Measurements from ENCODE around the gene GAS1. TPM values are rescaled to one million over a fixed set of nuclear protein-coding genes. Genes with fewer than 3 reads are reported as not detected.

GAS1 gene
- total RNA-seq, 4 donors from 2014 or later = 4.8 to 36.2 (median 11.3) TPM

DNA sequence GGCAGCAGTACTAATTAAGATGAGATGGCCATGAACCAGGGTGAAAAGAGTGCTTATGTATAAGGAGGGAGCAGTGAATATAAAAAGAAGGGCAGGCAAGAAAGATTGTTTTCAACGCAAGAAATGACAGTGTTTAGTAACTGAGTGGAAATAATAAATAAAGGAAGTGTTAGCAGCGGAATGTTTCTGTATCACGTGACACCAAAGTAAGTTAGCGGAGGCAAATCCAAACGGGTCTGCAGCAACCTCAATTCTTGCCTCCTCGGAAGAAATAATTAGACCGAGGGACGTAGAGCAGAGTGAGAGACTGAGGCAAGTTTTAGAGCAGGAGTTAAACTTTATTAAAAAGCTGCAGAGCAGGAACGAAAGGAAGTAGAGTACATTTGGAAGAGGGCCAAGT lies 15.4 kb upstream of the GAS1 start:
- Histone ChIP-seq H3K27me3 (peaks cover 10% of the 10 kb centered on the region), H3K27ac (no peak overlapping the region), H3K9me3 (no peaks in the 10 kb centered on the region), H3K4me3 (no peak overlapping the region), H3K36me3 (no peaks in the 10 kb centered on the region), H3K4me1 (peaks cover 0 to 14% (median 4%) of the 10 kb centered on the region in 4 donors)
- intact Hi-C loops (cut with DNase I; ENCODE audit: low total_unique reads) (no loop called here), in situ Hi-C loops (cut with MboI; ENCODE audit: low pct_ligation_motif_present in 1 of 4, low pct_unique_long_range_greater_than_20kb in 1 of 4, low sequenced_read_pairs in 3 of 4) (loop anchor here in 1 of 4 donors (25.0 kb wide), 1 partner anchor 350 kb away; no protein-coding TSS in a partner anchor)
- WGBS, 2 donors (ENCODE audit: low coverage in 1 of 2) = 50 to 62% methylated on average over 9 of the region's 9 CpGs
- DNase-seq = no peak
- TF ChIP-seq, protein P1, sequence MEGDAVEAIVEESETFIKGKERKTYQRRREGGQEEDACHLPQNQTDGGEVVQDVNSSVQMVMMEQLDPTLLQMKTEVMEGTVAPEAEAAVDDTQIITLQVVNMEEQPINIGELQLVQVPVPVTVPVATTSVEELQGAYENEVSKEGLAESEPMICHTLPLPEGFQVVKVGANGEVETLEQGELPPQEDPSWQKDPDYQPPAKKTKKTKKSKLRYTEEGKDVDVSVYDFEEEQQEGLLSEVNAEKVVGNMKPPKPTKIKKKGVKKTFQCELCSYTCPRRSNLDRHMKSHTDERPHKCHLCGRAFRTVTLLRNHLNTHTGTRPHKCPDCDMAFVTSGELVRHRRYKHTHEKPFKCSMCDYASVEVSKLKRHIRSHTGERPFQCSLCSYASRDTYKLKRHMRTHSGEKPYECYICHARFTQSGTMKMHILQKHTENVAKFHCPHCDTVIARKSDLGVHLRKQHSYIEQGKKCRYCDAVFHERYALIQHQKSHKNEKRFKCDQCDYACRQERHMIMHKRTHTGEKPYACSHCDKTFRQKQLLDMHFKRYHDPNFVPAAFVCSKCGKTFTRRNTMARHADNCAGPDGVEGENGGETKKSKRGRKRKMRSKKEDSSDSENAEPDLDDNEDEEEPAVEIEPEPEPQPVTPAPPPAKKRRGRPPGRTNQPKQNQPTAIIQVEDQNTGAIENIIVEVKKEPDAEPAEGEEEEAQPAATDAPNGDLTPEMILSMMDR (IDR thresholded peaks at IDR 0.05) = no peak
- no peak for TF ChIP-seq EP300 (IDR thresholded peaks at IDR 0.05; ENCODE audit: low read depth)
- TF ChIP-seq POLR2AphosphoS5 (IDR thresholded peaks at IDR 0.05) = no peak
- no peak for TF ChIP-seq POLR2A (IDR thresholded peaks at IDR 0.05)

DNA sequence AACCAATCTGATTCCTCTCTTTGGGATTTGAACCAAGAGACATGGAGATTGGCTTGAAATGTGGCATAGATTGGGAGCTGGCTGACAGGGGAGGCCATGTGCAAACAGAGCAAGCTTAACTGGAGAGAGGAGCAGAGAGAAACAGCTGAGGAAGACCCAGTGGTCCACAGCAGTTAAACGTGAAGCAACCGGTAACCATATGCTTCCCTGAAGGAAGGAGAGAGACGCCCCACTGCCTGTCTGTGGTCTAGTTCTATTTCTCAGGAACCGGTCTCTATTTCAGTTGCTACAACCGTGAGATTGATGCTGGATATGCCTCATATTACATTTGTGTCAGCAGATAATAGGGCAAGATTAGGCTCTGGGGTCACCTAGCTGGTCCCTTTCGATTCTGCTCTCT lies 13.6 kb upstream of the GAS1 start:
- WGBS, 2 donors (ENCODE audit: low coverage in 1 of 2) = 72% methylated on average over 6 of the region's 6 CpGs; no CpG with 5 or more reads in 1 of the 2 donors
- in situ Hi-C loops (cut with MboI; ENCODE audit: low pct_ligation_motif_present in 1 of 4, low pct_unique_long_range_greater_than_20kb in 1 of 4, low sequenced_read_pairs in 3 of 4) = loop anchor here in 1 of 4 donors (25.0 kb wide), 1 partner anchor 351 kb away; no protein-coding TSS in a partner anchor
- Histone ChIP-seq H3K4me1 (peaks cover 0 to 10% (median 0%) of the 10 kb centered on the region in 4 donors), H3K4me3 (no peak overlapping the region), H3K27ac (no peak overlapping the region), H3K9me3 (no peaks in the 10 kb centered on the region), H3K36me3 (no peaks in the 10 kb centered on the region), H3K27me3 (peaks cover 25% of the 10 kb centered on the region)
- intact Hi-C loops (cut with DNase I; ENCODE audit: low total_unique reads) = no loop called here
- TF ChIP-seq POLR2A (IDR thresholded peaks at IDR 0.05) = no peak
- TF ChIP-seq, protein P1 (IDR thresholded peaks at IDR 0.05) = no peak
- no peak for TF ChIP-seq EP300 (IDR thresholded peaks at IDR 0.05; ENCODE audit: low read depth)
- no peak for TF ChIP-seq POLR2AphosphoS5 (IDR thresholded peaks at IDR 0.05)
- no peak for DNase-seq

DNA sequence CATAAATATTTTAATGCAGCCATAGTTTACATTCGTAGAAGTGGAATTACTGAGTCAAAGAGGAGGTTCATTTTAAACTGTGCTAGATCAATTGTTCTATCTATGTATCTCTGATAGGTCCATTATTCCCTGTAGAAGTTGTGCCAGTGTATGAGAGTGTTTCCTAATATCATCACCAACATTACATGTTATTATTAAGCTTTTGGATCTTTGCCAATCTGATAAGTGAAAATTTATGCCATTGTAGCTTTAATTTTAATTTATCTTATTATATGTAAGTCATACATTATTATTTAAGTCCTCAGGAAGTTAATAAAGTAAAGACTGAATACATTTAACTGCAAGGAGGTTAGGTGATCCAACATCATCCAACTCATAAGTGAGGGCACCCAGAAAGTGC lies 10.9 kb upstream of the GAS1 start:
- DNase-seq = no peak
- in situ Hi-C loops (cut with MboI; ENCODE audit: low pct_ligation_motif_present in 1 of 4, low pct_unique_long_range_greater_than_20kb in 1 of 4, low sequenced_read_pairs in 3 of 4) = loop anchor here in 1 of 4 donors (25.0 kb wide), 1 partner anchor 354 kb away; no protein-coding TSS in a partner anchor

DNA sequence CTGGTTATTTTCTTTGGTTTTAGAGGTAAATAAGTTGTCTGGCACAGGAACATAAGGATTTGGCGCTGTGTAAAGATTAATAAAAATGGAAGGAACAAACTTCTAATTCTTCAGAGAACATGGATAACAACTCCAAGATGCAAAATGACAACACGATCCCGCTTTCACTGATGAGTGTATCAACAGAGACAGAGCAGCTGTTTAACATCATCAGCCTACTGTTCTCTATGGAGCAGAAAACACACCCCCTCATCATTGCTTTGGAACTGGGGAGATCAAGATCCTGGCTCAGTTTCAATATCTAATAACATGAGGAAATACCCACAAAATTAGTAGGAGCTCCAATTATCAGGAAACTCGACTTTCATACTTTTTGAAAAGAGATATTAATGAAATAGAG lies 8.3 kb upstream of the GAS1 start:
- Histone ChIP-seq H3K36me3 (no peaks in the 10 kb centered on the region), H3K27me3 (peaks cover 26% of the 10 kb centered on the region), H3K27ac (no peak overlapping the region), H3K4me1 (no peaks in the 10 kb centered on the region), H3K9me3 (no peaks in the 10 kb centered on the region), H3K4me3 (no peak overlapping the region)
- in situ Hi-C loops (cut with MboI; ENCODE audit: low pct_ligation_motif_present in 1 of 4, low pct_unique_long_range_greater_than_20kb in 1 of 4, low sequenced_read_pairs in 3 of 4) = loop anchor here in 1 of 4 donors (25.0 kb wide), 1 partner anchor 357 kb away; no protein-coding TSS in a partner anchor
- no peak for DNase-seq
- 56 to 61% methylated on average over 2 to 4 of the region's 4 CpGs for WGBS, 2 donors (ENCODE audit: low coverage in 1 of 2)
- TF ChIP-seq POLR2AphosphoS5 (IDR thresholded peaks at IDR 0.05) (no peak), POLR2A (IDR thresholded peaks at IDR 0.05) (no peak), EP300 (IDR thresholded peaks at IDR 0.05; ENCODE audit: low read depth) (no peak)
- TF ChIP-seq, protein P1 (IDR thresholded peaks at IDR 0.05) = no peak
- intact Hi-C loops (cut with DNase I; ENCODE audit: low total_unique reads) = no loop called here

More for the DNA sequence above, 10.9 kb upstream of the GAS1 start:
- no peak overlapping the region for H3K4me3 ChIP-seq
- intact Hi-C loops (cut with DNase I; ENCODE audit: low total_unique reads) = no loop called here
- TF ChIP-seq EP300 (IDR thresholded peaks at IDR 0.05; ENCODE audit: low read depth) = no peak
- TF ChIP-seq POLR2A (IDR thresholded peaks at IDR 0.05) = no peak
- TF ChIP-seq POLR2AphosphoS5 (IDR thresholded peaks at IDR 0.05) = no peak
- TF ChIP-seq, protein P1 (IDR thresholded peaks at IDR 0.05) = no peak
- no peak overlapping the region for H3K27ac ChIP-seq
- H3K27me3 ChIP-seq = peaks cover 30% of the 10 kb centered on the region
- peaks cover 0 to 5% (median 0%) of the 10 kb centered on the region in 4 donors for H3K4me1 ChIP-seq
- no peaks in the 10 kb centered on the region for H3K9me3 ChIP-seq
- no peaks in the 10 kb centered on the region for H3K36me3 ChIP-seq
- WGBS, 2 donors (ENCODE audit: low coverage in 1 of 2) = 74 to 100% methylated on average over 1 of the region's 1 CpG

Data from transverse colon (tissue), 4 donors.